ENCODE results near the gene TMEM220. TPM values are rescaled to one million over a fixed set of nuclear protein-coding genes. Genes with fewer than 3 reads are reported as not detected.
A peak's percentile ranks its signal among the peaks of the same experiment; 100 is the strongest.
"Not testable (repeated sequence)": the region's sequence is repeated elsewhere in the genome, so short reads cannot be mapped to it uniquely, and the experiment has no call there.

The TMEM220 gene
- polyA plus RNA-seq, 3 donors from 2014 or later: 4.4 to 9.4 (median 7.8) TPM

GRCh38 chr17:10732121-10732520 is 2.3 kb upstream of the TMEM220 start:
- not testable (repeated sequence) for H3K36me3 Mint-ChIP-seq; DNase-seq; H3K9me3 Mint-ChIP-seq; H3K27ac Mint-ChIP-seq; H3K27me3 Mint-ChIP-seq (ENCODE audit: low read depth in 3 of 3)
- peak overlapping the region in 2 of 5 donors; percentile 4 to 21 for H3K4me3 Mint-ChIP-seq
- peaks cover 9 to 18% of the 10 kb centered on the region in 2 donors for H3K4me1 Mint-ChIP-seq

GRCh38 chr17:10731408-10731879 is 1.6 kb upstream of the TMEM220 start:
- Mint-ChIP-seq H3K4me3 (peak overlapping the region; percentile 85 to 93 (median 88)), H3K36me3 (no peaks in the 10 kb centered on the region), H3K27ac (no peak overlapping the region)

GRCh38 chr17:10730247-10730646 is 424 bp upstream of the TMEM220 start:
- peak overlapping the region in 2 of 6 donors; percentile 55 to 83 for H3K27ac Mint-ChIP-seq
- peak overlapping the region; percentile 85 to 93 (median 88) for H3K4me3 Mint-ChIP-seq
- not testable (repeated sequence) for H3K36me3 Mint-ChIP-seq; H3K9me3 Mint-ChIP-seq; H3K27me3 Mint-ChIP-seq (ENCODE audit: low read depth in 3 of 3)
- peaks cover 9 to 18% of the 10 kb centered on the region in 2 donors for H3K4me1 Mint-ChIP-seq
- peak in 1 of 3 donors; percentile 9 for DNase-seq

More at GRCh38 chr17:10731408-10731879, 1.6 kb upstream of the TMEM220 start:
- Mint-ChIP-seq H3K27me3 (ENCODE audit: low read depth in 3 of 3) (peaks cover 0 to 4% (median 2%) of the 10 kb centered on the region in 3 donors), H3K9me3 (no peaks in the 10 kb centered on the region), H3K4me1 (peaks cover 9 to 18% of the 10 kb centered on the region in 2 donors)
- DNase-seq: no peak

DNA sequence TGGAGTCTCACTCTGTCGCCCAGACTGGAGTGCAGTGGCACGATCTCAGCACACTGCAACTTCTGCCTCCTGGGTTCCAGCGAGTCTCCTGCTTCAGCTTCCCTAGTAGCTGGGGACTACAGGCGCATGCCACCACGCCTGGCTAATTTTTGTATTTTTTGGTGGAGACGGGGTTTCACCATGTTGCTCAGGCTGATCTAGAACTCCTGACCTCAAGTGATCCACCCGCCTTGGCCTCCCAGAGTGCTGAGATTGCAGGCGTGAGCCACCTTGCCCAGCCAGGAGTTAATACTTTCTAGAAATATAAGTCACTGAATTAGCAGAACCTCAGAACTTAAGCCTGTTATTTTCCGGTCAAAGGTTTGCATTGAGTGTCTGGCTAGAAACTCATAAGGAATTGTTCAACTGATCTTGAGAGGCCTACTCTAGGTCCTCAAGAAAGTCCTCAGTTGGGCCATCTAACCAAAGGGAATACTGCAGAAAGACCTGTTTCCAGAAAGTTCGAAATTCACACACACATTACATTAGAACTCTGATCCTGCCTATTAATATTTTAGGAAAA is 1.4 kb downstream of the TMEM220 start:
- Mint-ChIP-seq H3K36me3 (peaks cover 0 to 6% (median 3%) of the 10 kb centered on the region in 3 donors), H3K9me3 (no peaks in the 10 kb centered on the region), H3K27me3 (ENCODE audit: low read depth in 3 of 3) (peaks cover 0 to 7% (median 0%) of the 10 kb centered on the region in 3 donors), H3K27ac (peak overlapping the region in 1 of 6 donors; percentile 50), H3K4me3 (peak overlapping the region in 4 of 5 donors; percentile 5 to 90 (median 86)), H3K4me1 (peaks cover 9 to 18% of the 10 kb centered on the region in 2 donors)
- DNase-seq: no peak

GRCh38 chr17:10727192-10727591 is 2.6 kb downstream of the TMEM220 start:
- Mint-ChIP-seq H3K27me3 (ENCODE audit: low read depth in 3 of 3) (peaks cover 0 to 10% (median 0%) of the 10 kb centered on the region in 3 donors), H3K27ac (peak overlapping the region in 1 of 6 donors; percentile 1), H3K4me3 (no peak overlapping the region), H3K4me1 (peaks cover 9 to 18% of the 10 kb centered on the region in 2 donors), H3K9me3 (no peaks in the 10 kb centered on the region), H3K36me3 (peaks cover 0 to 10% (median 8%) of the 10 kb centered on the region in 3 donors)
- DNase-seq: no peak

GRCh38 chr17:10726196-10726595 is 3.6 kb downstream of the TMEM220 start:
- H3K4me3 Mint-ChIP-seq: no peak overlapping the region
- H3K27ac Mint-ChIP-seq: no peak overlapping the region
- peaks cover 0 to 10% (median 9%) of the 10 kb centered on the region in 3 donors for H3K36me3 Mint-ChIP-seq
- peaks cover 9 to 18% of the 10 kb centered on the region in 2 donors for H3K4me1 Mint-ChIP-seq
- H3K9me3 Mint-ChIP-seq: no peaks in the 10 kb centered on the region
- no peak for DNase-seq
- peaks cover 0 to 10% (median 0%) of the 10 kb centered on the region in 3 donors for H3K27me3 Mint-ChIP-seq (ENCODE audit: low read depth in 3 of 3)

DNA sequence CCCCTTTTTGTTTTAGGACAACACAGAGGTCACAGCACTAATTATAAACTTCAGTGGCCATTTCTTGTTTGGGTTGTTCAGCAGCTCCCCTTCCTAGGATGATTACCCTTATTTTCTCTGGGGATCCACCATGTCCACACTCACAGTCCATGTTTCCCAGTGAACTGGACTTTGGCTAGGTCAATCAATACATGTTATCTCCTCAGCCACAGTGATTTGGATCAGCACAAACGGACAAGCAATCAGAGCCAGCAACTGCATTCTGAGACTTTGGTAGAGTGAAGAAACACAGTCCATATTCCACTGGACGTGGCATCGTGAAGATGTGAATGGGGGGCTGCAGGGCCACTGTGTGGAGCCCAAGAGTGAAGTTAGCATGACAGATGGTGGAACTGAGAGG is 4.6 kb downstream of the TMEM220 start:
- peaks cover 0 to 10% (median 9%) of the 10 kb centered on the region in 3 donors for H3K36me3 Mint-ChIP-seq
- no peaks in the 10 kb centered on the region for H3K9me3 Mint-ChIP-seq
- H3K27ac Mint-ChIP-seq: no peak overlapping the region
- H3K4me1 Mint-ChIP-seq: peaks cover 6 to 11% of the 10 kb centered on the region in 2 donors
- no peak for DNase-seq
- no peak overlapping the region for H3K4me3 Mint-ChIP-seq
- peaks cover 0 to 10% (median 0%) of the 10 kb centered on the region in 3 donors for H3K27me3 Mint-ChIP-seq (ENCODE audit: low read depth in 3 of 3)

- Mint-ChIP-seq H3K36me3 (peaks cover 0 to 10% (median 9%) of the 10 kb centered on the region in 3 donors), H3K9me3 (no peaks in the 10 kb centered on the region), H3K4me1 (peaks cover 4 to 6% of the 10 kb centered on the region in 2 donors), H3K4me3 (no peak overlapping the region), H3K27ac (no peak overlapping the region), H3K27me3 (ENCODE audit: low read depth in 3 of 3) (peaks cover 0 to 10% (median 0%) of the 10 kb centered on the region in 3 donors)
- no peak for DNase-seq
These were observed 5.2 kb downstream of the TMEM220 start for GRCh38 chr17:10724546-10725195.

DNA sequence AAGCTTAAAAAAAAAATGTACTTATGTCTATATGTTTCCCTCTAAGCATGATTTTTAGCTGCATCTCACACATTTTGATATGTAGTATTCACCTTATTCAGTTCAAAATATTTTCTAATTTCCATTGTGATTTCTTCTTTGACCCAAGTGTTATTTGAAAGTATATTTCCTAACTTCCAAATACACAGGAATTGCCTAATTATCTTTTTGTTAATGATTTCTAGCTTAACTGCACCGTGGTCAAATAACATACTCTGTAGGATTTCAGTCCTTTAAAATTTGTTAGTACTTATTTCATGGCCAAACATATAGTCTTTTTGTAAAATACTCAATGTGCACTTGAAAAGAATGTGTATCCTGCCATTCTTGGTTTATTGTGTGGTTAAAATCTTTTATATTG is 11.3 kb downstream of the TMEM220 start:
- Mint-ChIP-seq H3K4me3 (no peak overlapping the region), H3K36me3 (peaks cover 0 to 8% (median 6%) of the 10 kb centered on the region in 3 donors), H3K4me1 (no peaks in the 10 kb centered on the region), H3K27me3 (ENCODE audit: low read depth in 3 of 3) (peaks cover 0 to 3% (median 0%) of the 10 kb centered on the region in 3 donors), H3K27ac (no peak overlapping the region), H3K9me3 (no peaks in the 10 kb centered on the region)
- DNase-seq: no peak

GRCh38 chr17:10716218-10716617 is 13.6 kb downstream of the TMEM220 start:
- Mint-ChIP-seq H3K4me3 (no peak overlapping the region), H3K36me3 (peaks cover under 1 to 15% (median 11%) of the 10 kb centered on the region in 3 donors), H3K27ac (no peak overlapping the region), H3K27me3 (ENCODE audit: low read depth in 3 of 3) (no peaks in the 10 kb centered on the region), H3K4me1 (no peaks in the 10 kb centered on the region), H3K9me3 (no peaks in the 10 kb centered on the region)
- DNase-seq: no peak

- DNase-seq: no peak
- Mint-ChIP-seq H3K9me3 (no peaks in the 10 kb centered on the region), H3K27me3 (ENCODE audit: low read depth in 3 of 3) (no peaks in the 10 kb centered on the region), H3K4me3 (no peak overlapping the region), H3K4me1 (no peaks in the 10 kb centered on the region), H3K27ac (peak overlapping the region in 1 of 6 donors; percentile 21), H3K36me3 (peaks cover 12 to 29% (median 19%) of the 10 kb centered on the region in 3 donors)
These were observed 16.5 kb downstream of the TMEM220 start for GRCh38 chr17:10713318-10713717.

DNA sequence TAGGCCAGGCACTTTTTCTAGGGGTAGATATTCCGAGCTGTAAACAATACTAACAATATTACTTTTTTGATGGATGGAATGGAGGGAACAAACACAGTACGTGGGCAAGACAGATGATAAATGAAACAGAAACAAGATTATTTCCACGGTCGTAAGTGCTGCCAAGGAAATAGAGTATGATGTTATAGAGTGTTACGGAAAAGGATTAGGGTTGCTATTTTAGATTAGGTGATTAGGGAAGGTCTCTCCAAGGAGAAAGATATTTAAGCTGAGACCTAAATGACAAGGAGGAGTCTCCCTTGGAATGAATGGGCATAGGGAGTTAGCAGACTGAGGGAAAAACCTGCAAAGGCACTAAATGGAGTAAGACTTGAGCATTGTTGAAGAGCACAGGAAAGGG is 24.1 kb downstream of the TMEM220 start:
- Mint-ChIP-seq H3K4me3 (no peak overlapping the region), H3K27me3 (ENCODE audit: low read depth in 3 of 3) (no peaks in the 10 kb centered on the region), H3K36me3 (peaks cover 11 to 23% (median 15%) of the 10 kb centered on the region in 3 donors), H3K9me3 (no peaks in the 10 kb centered on the region), H3K4me1 (peaks cover 13 to 40% of the 10 kb centered on the region in 2 donors), H3K27ac (no peak overlapping the region)
- DNase-seq: no peak

GRCh38 chr17:10702574-10702973 is 27.2 kb downstream of the TMEM220 start:
- H3K9me3 Mint-ChIP-seq: no peaks in the 10 kb centered on the region
- peak overlapping the region in 1 of 6 donors; percentile 46 for H3K27ac Mint-ChIP-seq
- no peaks in the 10 kb centered on the region for H3K27me3 Mint-ChIP-seq (ENCODE audit: low read depth in 3 of 3)
- DNase-seq: no peak
- no peak overlapping the region for H3K4me3 Mint-ChIP-seq
- H3K4me1 Mint-ChIP-seq: peaks cover 29 to 63% of the 10 kb centered on the region in 2 donors
- peaks cover 5 to 10% (median 9%) of the 10 kb centered on the region in 3 donors for H3K36me3 Mint-ChIP-seq

- Mint-ChIP-seq H3K9me3 (no peaks in the 10 kb centered on the region), H3K27ac (peak overlapping the region in 5 of 6 donors; percentile 20 to 78 (median 45)), H3K36me3 (peaks cover 0 to 4% (median 0%) of the 10 kb centered on the region in 3 donors), H3K27me3 (ENCODE audit: low read depth in 3 of 3) (peaks cover 0 to 3% (median 1%) of the 10 kb centered on the region in 3 donors), H3K4me1 (peaks cover 45 to 81% of the 10 kb centered on the region in 2 donors), H3K4me3 (peak overlapping the region; percentile 7 to 52 (median 36))
- DNase-seq: no peak
These were observed 30.0 kb downstream of the TMEM220 start for GRCh38 chr17:10699856-10700255.

Measured in immature natural killer cell (primary cell).